Panc1 (cell line): ENCODE measurements around the gene RARRES2. TPM values are rescaled to one million over a fixed set of nuclear protein-coding genes. Genes with fewer than 3 reads are reported as not detected.
"Not testable (repeated sequence)": the region's sequence is repeated elsewhere in the genome, so short reads cannot be mapped to it uniquely, and the experiment has no call there.

Experiments
- ATAC-seq: fragments of 200-7000 bp; cut with Tn5 transposase; 2 replicates; pipeline ENCODE4 v1.9.1; 2020; ENCODE audit warnings: mild to moderate bottlenecking, moderate library complexity
- BruUV-seq: library from RNA; stranded (reverse); fragments of 400-500 nt; replicated peaks from 2 replicates; lab custom pipeline; 2021; lab: Mats Ljungman, UMichigan
- CTCF ChIA-PET: fragments of 300-600 bp; sonication (Branson Sonifier 250); formaldehyde crosslinking; loops from one replicate; lab custom pipeline; 2022; ENCODE audit warnings: antibody characterized with exemption; lab: Charles Lee
- POLR2A ChIA-PET: fragments of 300-600 bp; sonication (Branson Sonifier 250); formaldehyde crosslinking; loops from one replicate; lab custom pipeline; 2022; ENCODE audit warnings: antibody characterized with exemption; lab: Charles Lee
- DNase-seq: peaks from one replicate; pipeline ENCODE4 v3.0.0-alpha.2; 2010; ENCODE audit warnings: low read depth, low spot score
- H3K27ac ChIP-seq: 2 replicates; pipeline ENCODE4 v1.5.1; 2011; ENCODE audit warnings: mild to moderate bottlenecking, low read length, inconsistent platforms
- H3K27me3 ChIP-seq: fragments of 200-500 bp; sonication (Bioruptor generic); 2 replicates; pipeline ENCODE4 v1.6.0; 2014; ENCODE audit warnings: low read length, inconsistent platforms; ENCODE audit not compliant: control insufficient read depth, insufficient read depth
- H3K36me3 ChIP-seq: fragments of 200-500 bp; sonication (Bioruptor generic); 2 replicates; pipeline ENCODE4 v1.5.1; 2014; ENCODE audit warnings: inconsistent platforms, mild to moderate bottlenecking, low read length, moderate library complexity; ENCODE audit not compliant: control insufficient read depth, insufficient read depth
- H3K4me1 ChIP-seq: 2 replicates; pipeline ENCODE4 v1.5.1; 2011; ENCODE audit warnings: inconsistent platforms, mild to moderate bottlenecking, low read length, moderate library complexity; ENCODE audit not compliant: control insufficient read depth, insufficient read depth
- H3K4me3 ChIP-seq, 2 experiments: 2 replicates each; pipeline ENCODE4 v1.5.1; 2011 to 2012; ENCODE audit warnings: low read depth in 2 of 2, low read length in 2 of 2, mild to moderate bottlenecking in 2 of 2, inconsistent platforms in 1 of 2, moderate library complexity in 1 of 2
- H3K9me3 ChIP-seq: fragments of 200-500 bp; sonication (Bioruptor generic); 2 replicates; pipeline ENCODE4 v1.5.1; 2014; ENCODE audit warnings: low read depth, mild to moderate bottlenecking, inconsistent platforms, low read length, moderate library complexity; ENCODE audit not compliant: control insufficient read depth, insufficient read depth
- POLR2AphosphoS5 ChIP-seq: IDR thresholded peaks from 2 replicates; pipeline ENCODE4 v1.6.1; 2012; ENCODE audit warnings: mild to moderate bottlenecking, low read depth, low read length, moderate library complexity
- REST ChIP-seq, 2 experiments: IDR thresholded peaks; 2 replicates each; pipeline ENCODE4 v1.6.1; 2011 to 2012; ENCODE audit warnings: low read depth in 2 of 2, control low read depth in 1 of 2, low read length in 1 of 2, mild to moderate bottlenecking in 1 of 2, moderate library complexity in 1 of 2; ENCODE audit not compliant: insufficient read depth in 1 of 2
- SIN3A ChIP-seq: IDR thresholded peaks from 2 replicates; pipeline ENCODE4 v1.6.1; 2012; ENCODE audit warnings: low read depth, mild to moderate bottlenecking, low read length, moderate library complexity, borderline replicate concordance; ENCODE audit not compliant: insufficient read depth
- TCF7L2 ChIP-seq: IDR thresholded peaks from 2 replicates; pipeline ENCODE4 v1.6.1; 2011; ENCODE audit warnings: mild to moderate bottlenecking, low read depth, low read length, inconsistent platforms
- in situ Hi-C: cut with HindIII; loops from 2 replicates; pipeline ENCODE4 v1.10.0; 2016; ENCODE audit warnings: low sequenced_read_pairs, low pct_unique_long_range_greater_than_20kb
- intact Hi-C: fragments of 100-400 bp; cut with micrococcal nuclease; formaldehyde crosslinking; loops from one replicate; pipeline ENCODE4 v1.10.0; 2022; ENCODE audit not compliant: unreplicated experiment
- total RNA-seq: library from RNA; stranded (reverse); gene quantifications from one replicate; pipeline ENCODE4 v1.2.1, GENCODE V29; 2021; ENCODE audit not compliant: unreplicated experiment
- TF ChIP-seq, protein P1 (sequence below): fragments of 450-650 bp; IDR thresholded peaks from 2 replicates; pipeline ENCODE4 v1.5.1; 2017; ENCODE audit warnings: mild to moderate bottlenecking

Gene RARRES2
- total RNA-seq, 1 experiment from 2014 or later, result 1.1 TPM

- TF ChIP-seq REST (IDR thresholded peaks at IDR 0.05; ENCODE audit: insufficient read depth in 1 of 2, low read depth in 2 of 2, low read length in 1 of 2) (no peak), TCF7L2 (no peak)
- TF ChIP-seq, protein P1, sequence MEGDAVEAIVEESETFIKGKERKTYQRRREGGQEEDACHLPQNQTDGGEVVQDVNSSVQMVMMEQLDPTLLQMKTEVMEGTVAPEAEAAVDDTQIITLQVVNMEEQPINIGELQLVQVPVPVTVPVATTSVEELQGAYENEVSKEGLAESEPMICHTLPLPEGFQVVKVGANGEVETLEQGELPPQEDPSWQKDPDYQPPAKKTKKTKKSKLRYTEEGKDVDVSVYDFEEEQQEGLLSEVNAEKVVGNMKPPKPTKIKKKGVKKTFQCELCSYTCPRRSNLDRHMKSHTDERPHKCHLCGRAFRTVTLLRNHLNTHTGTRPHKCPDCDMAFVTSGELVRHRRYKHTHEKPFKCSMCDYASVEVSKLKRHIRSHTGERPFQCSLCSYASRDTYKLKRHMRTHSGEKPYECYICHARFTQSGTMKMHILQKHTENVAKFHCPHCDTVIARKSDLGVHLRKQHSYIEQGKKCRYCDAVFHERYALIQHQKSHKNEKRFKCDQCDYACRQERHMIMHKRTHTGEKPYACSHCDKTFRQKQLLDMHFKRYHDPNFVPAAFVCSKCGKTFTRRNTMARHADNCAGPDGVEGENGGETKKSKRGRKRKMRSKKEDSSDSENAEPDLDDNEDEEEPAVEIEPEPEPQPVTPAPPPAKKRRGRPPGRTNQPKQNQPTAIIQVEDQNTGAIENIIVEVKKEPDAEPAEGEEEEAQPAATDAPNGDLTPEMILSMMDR, result no peak
- peaks cover under 1% of the 10 kb centered on the region; the same call in 1 of the 2 replicates for H3K4me1 ChIP-seq
- in situ Hi-C loops (no loop called here), intact Hi-C loops (no loop called here)
- H3K36me3 ChIP-seq, result no peaks in the 10 kb centered on the region
- no peaks in the 10 kb centered on the region for H3K9me3 ChIP-seq
- no peak overlapping the region for H3K27ac ChIP-seq
- H3K27me3 ChIP-seq, result no peaks in the 10 kb centered on the region
- ChIA-PET POLR2A (no interaction called here), CTCF (no interaction called here)
- no peak for ATAC-seq
- DNase-seq, result no peak
- no peak overlapping the region for H3K4me3 ChIP-seq
- BruUV-seq, result no TSS peak
Observed at GRCh38 chr7:150388306-150388705, 46.9 kb upstream of the RARRES2 start.

DNA sequence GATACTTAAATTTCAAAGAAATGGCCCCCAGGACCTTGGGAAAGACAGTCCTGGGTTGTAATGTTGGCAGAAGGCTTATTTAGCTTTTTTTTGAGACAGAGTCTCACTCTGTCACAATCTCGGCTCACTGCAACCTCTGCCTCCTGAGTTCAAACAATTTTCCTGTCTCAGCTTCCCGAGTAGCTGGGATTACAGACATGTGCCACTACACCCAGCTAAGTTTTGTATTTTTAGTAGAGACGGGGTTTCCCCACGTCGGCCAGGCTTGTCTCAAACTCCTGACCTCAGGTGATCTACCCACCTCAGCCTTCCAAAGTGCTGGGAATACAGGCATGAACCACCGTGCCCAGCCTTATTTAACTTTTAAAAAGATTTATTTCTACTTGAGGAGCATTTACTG lies 44.5 kb upstream of the RARRES2 start:
- H3K4me1 ChIP-seq, result peaks cover 19% of the 10 kb centered on the region
- POLR2A ChIA-PET, H3K4me3 ChIP-seq, in situ Hi-C loops, DNase-seq, ATAC-seq, H3K36me3 ChIP-seq, H3K27me3 ChIP-seq, H3K9me3 ChIP-seq, CTCF ChIA-PET, BruUV-seq, H3K27ac ChIP-seq, intact Hi-C loops: not testable (repeated sequence)

GRCh38 chr7:150385302-150385723 lies 43.9 kb upstream of the RARRES2 start:
- POLR2A ChIA-PET, result no interaction called here
- CTCF ChIA-PET, result no interaction called here
- BruUV-seq, result no TSS peak
- H3K4me1 ChIP-seq, result peaks cover 24% of the 10 kb centered on the region
- DNase-seq (no peak), ATAC-seq (no peak)
- no peak overlapping the region for H3K4me3 ChIP-seq
- intact Hi-C loops (no loop called here), in situ Hi-C loops (no loop called here)
- H3K27ac ChIP-seq, result no peak overlapping the region
- H3K36me3 ChIP-seq, result no peaks in the 10 kb centered on the region
- H3K9me3 ChIP-seq, result no peaks in the 10 kb centered on the region
- TF ChIP-seq, protein P1, result no peak
- TF ChIP-seq TCF7L2 (no peak), POLR2AphosphoS5 (no peak), SIN3A (no peak), REST (IDR thresholded peaks at IDR 0.05; ENCODE audit: insufficient read depth in 1 of 2, low read depth in 2 of 2, low read length in 1 of 2) (no peak)
- H3K27me3 ChIP-seq, result no peaks in the 10 kb centered on the region
